Adipocyte (in vitro differentiated cells): ENCODE results near the gene SMAD3.
"Not testable (repeated sequence)": the region's sequence is repeated elsewhere in the genome, so short reads cannot be mapped to it uniquely, and the experiment has no call there.

Experiments used
- DNase-seq: peaks from one replicate; pipeline ENCODE4 v3.0.0-alpha.2; 2015; ENCODE audit warnings: low read depth
- H3K27me3 ChIP-seq: replicated peaks from 2 replicates; pipeline ENCODE4 v1.7.0; 2013; ENCODE audit warnings: mild to moderate bottlenecking, low read length, moderate library complexity; ENCODE audit not compliant: control insufficient read depth, insufficient read depth
- H3K36me3 ChIP-seq: 2 replicates; pipeline ENCODE4 v1.7.0; 2013; ENCODE audit warnings: low read length, mild to moderate bottlenecking, moderate library complexity; ENCODE audit not compliant: control insufficient read depth, insufficient read depth, severe bottlenecking
- H3K4me1 ChIP-seq: 2 replicates; pipeline ENCODE4 v1.7.0; 2013; ENCODE audit warnings: mild to moderate bottlenecking, low read length, moderate library complexity; ENCODE audit not compliant: control insufficient read depth, insufficient read depth
- H3K4me3 ChIP-seq: 2 replicates; pipeline ENCODE4 v1.7.0; 2013; ENCODE audit warnings: mild to moderate bottlenecking, low read length, moderate library complexity
- H3K9ac ChIP-seq: 2 replicates; pipeline ENCODE4 v1.7.0; 2013; ENCODE audit warnings: mild to moderate bottlenecking, low read length, moderate library complexity
- H3K9me3 ChIP-seq: 2 replicates; pipeline ENCODE4 v1.7.0; 2013; ENCODE audit warnings: mild to moderate bottlenecking, low read length, moderate library complexity; ENCODE audit not compliant: control insufficient read depth

SMAD3 gene

DNA sequence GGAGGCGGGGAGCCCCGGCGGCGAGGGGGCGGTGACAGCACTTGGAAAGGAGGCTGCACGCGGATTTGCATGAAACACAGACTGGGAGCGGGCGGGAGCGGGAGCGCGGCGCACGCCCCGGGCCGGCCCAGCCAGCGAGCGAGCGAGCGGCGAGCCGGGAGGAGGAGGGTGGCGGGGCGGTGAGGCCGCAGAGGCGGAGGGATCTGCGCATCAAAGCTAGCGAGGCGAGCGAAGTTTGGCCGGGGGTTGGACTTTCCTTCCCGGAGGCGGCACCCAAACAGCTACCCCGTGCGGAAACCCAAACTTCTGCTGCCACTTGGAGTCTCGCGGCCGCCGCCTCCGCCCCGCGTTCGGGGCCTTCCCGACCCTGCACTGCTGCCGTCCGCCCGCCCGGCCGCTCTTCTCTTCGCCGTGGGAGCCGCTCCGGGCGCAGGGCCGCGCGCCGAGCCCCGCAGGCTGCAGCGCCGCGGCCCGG, at the start of gene SMAD3:
Gene SMAD3 (plus strand): TSS at position 72 of the 475 bp plus-strand sequence. CDS start 553 bp downstream, outside the sequence.
- Histone ChIP-seq H3K4me3 (peak within 1 kb of the TSS; percentile 93), H3K36me3 (no peaks in the 10 kb centered on the region)

GRCh38 chr15:67017311-67017710, 48.1 kb upstream of the SMAD3 start:
- no peaks in the 10 kb centered on the region for H3K36me3 ChIP-seq
- no peaks in the 10 kb centered on the region for H3K9me3 ChIP-seq
- H3K9ac ChIP-seq: no peak overlapping the region
- no peak overlapping the region for H3K4me3 ChIP-seq
- H3K4me1 ChIP-seq: no peaks in the 10 kb centered on the region
- no peak for DNase-seq
- no peaks in the 10 kb centered on the region for H3K27me3 ChIP-seq

More for the DNA sequence above, at the start of gene SMAD3:
- DNase-seq: peak; percentile 97
- H3K9ac ChIP-seq: peak within 1 kb of the TSS; percentile 94
- no peaks in the 10 kb centered on the region for H3K27me3 ChIP-seq
- H3K4me1 ChIP-seq: peaks cover 40% of the 10 kb centered on the region
- no peaks in the 10 kb centered on the region for H3K9me3 ChIP-seq

- no peak for DNase-seq
- no peaks in the 10 kb centered on the region for H3K27me3 ChIP-seq
- H3K36me3 ChIP-seq: no peaks in the 10 kb centered on the region
- no peak overlapping the region for H3K4me3 ChIP-seq
- no peaks in the 10 kb centered on the region for H3K4me1 ChIP-seq
- no peak overlapping the region for H3K9ac ChIP-seq
- no peaks in the 10 kb centered on the region for H3K9me3 ChIP-seq
Observed at GRCh38 chr15:67018026-67018425, 47.4 kb upstream of the SMAD3 start.

DNA sequence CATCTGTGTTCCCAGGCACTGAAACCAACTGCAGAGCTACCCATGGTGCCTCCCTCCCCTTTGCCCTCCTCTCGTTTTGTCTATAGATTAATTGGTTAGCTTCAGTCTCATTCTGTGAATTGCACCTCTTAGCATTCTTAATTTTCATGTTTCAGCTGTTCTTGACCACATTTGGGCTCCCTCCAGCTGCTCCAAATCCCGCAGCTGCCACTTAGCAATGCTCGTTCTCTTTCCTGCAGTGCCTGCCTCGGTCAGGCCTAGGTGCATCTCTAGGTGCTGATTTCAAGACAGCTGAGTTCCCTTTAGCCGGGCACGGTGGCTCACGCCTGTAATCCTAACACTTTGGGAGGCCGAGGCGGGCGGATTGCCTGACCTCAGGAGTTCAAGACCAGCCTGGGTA, 47.0 kb upstream of the SMAD3 start:
- no peak for DNase-seq
- Histone ChIP-seq H3K9ac (no peak overlapping the region), H3K4me1 (peaks cover 3% of the 10 kb centered on the region), H3K4me3 (no peak overlapping the region), H3K9me3 (no peaks in the 10 kb centered on the region), H3K36me3 (no peaks in the 10 kb centered on the region), H3K27me3 (no peaks in the 10 kb centered on the region)

GRCh38 chr15:67019069-67019468, 46.3 kb upstream of the SMAD3 start:
- no peaks in the 10 kb centered on the region for H3K9me3 ChIP-seq
- H3K4me1 ChIP-seq: peaks cover 9% of the 10 kb centered on the region
- H3K4me3 ChIP-seq: no peak overlapping the region
- H3K27me3 ChIP-seq: no peaks in the 10 kb centered on the region
- no peak overlapping the region for H3K9ac ChIP-seq
- DNase-seq: no peak
- H3K36me3 ChIP-seq: no peaks in the 10 kb centered on the region

- H3K27me3 ChIP-seq: no peaks in the 10 kb centered on the region
- H3K4me3 ChIP-seq: no peak overlapping the region
- H3K36me3 ChIP-seq: no peaks in the 10 kb centered on the region
- no peaks in the 10 kb centered on the region for H3K9me3 ChIP-seq
- H3K4me1 ChIP-seq: peaks cover 17% of the 10 kb centered on the region
- no peak overlapping the region for H3K9ac ChIP-seq
- DNase-seq: no peak
Observed at GRCh38 chr15:67019884-67020520, 45.4 kb upstream of the SMAD3 start.

- H3K4me3 ChIP-seq, H3K9me3 ChIP-seq: not testable (repeated sequence)
- H3K4me1 ChIP-seq: peaks cover 24% of the 10 kb centered on the region
Observed at GRCh38 chr15:67020668-67021067, 44.7 kb upstream of the SMAD3 start.

GRCh38 chr15:67021455-67021854, 43.9 kb upstream of the SMAD3 start:
- DNase-seq: no peak
- Histone ChIP-seq H3K4me1 (peaks cover 31% of the 10 kb centered on the region), H3K36me3 (no peaks in the 10 kb centered on the region), H3K27me3 (no peaks in the 10 kb centered on the region), H3K9me3 (no peaks in the 10 kb centered on the region), H3K9ac (no peak overlapping the region), H3K4me3 (no peak overlapping the region)

More at GRCh38 chr15:67020668-67021067, 44.7 kb upstream of the SMAD3 start:
- H3K36me3 ChIP-seq, DNase-seq, H3K27me3 ChIP-seq, H3K9ac ChIP-seq: not testable (repeated sequence)

DNA sequence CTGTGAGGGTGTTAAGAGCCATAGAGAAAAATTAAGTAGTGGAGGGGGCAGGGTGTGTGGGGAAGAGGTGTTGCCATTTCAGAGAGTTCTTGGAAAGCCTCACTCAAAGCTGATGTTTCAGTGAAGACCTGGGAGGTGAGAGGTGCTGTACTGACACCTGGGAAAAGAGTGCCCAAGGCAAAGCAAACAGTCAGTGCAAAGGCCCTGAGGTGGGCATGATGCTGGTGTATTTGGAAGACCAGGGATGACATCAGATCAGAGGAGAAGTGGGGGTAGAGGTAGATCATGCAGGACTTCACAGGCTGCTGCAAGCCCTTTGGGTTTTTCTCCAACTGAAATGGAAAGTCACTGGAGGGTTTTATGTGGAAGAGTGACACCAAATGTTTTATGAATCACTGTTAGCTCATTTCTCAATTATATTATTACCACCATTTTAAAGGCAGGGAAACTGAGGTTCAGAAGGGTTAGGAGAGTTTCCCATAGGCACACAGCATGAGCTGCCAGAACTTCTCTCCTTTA, 42.8 kb upstream of the SMAD3 start:
- no peaks in the 10 kb centered on the region for H3K27me3 ChIP-seq
- no peaks in the 10 kb centered on the region for H3K9me3 ChIP-seq
- H3K9ac ChIP-seq: no peak overlapping the region
- H3K36me3 ChIP-seq: no peaks in the 10 kb centered on the region
- H3K4me3 ChIP-seq: no peak overlapping the region
- peaks cover 36% of the 10 kb centered on the region for H3K4me1 ChIP-seq
- DNase-seq: no peak

DNA sequence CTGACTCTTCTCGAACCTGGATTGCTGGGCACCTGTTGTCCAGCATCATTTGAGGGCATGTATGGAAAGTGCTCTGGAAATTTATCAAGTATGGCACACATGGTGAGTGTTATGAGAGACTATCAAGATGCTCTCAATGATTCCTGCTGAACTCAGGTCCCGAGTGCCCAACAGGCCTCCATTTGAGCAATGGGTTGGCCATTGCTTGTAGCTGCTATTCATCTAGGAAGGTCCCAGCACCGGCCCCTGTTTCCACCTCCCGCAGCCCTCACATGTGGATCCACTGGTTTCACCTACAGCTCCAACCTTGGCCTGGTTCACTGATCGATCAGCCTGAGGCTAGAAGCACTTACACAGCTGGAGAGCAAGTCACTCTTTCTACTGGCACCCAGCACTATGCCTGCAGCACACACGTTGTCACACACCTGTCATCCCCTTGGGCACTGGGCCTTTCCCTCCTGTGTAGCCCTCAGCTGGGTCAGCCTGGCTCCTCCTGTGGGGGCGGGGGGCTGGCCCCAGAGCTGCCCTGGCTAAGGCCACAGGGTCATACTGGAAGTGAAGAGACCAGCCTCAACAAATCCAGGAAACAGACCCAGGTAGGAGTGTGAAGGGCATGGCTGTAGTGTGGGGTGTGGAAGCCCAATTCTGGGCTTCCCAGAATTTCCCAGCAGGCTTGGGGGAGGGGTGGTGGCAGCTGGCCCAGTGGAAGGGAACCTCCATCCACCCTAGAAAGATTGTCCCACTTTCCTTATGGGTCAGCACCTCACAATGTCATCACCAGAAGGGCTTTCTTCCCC, 41.7 kb upstream of the SMAD3 start:
- no peaks in the 10 kb centered on the region for H3K36me3 ChIP-seq
- no peaks in the 10 kb centered on the region for H3K9me3 ChIP-seq
- no peaks in the 10 kb centered on the region for H3K27me3 ChIP-seq
- no peak for DNase-seq
- H3K4me3 ChIP-seq: peak overlapping the region; percentile 52
- peak overlapping the region; percentile 46 for H3K9ac ChIP-seq
- H3K4me1 ChIP-seq: peaks cover 42% of the 10 kb centered on the region

- H3K27me3 ChIP-seq: no peaks in the 10 kb centered on the region
Observed at GRCh38 chr15:67024314-67024997, 40.9 kb upstream of the SMAD3 start.

More at GRCh38 chr15:67024314-67024997, 40.9 kb upstream of the SMAD3 start:
- H3K9me3 ChIP-seq: no peaks in the 10 kb centered on the region
- peak overlapping the region; percentile 52 for H3K4me3 ChIP-seq
- no peaks in the 10 kb centered on the region for H3K36me3 ChIP-seq
- peak; percentile 98 for DNase-seq
- peaks cover 42% of the 10 kb centered on the region for H3K4me1 ChIP-seq
- H3K9ac ChIP-seq: peak overlapping the region; percentile 64
